Esophagus muscularis mucosa (tissue), 4 donors: ENCODE results near the gene SCN8A.

Experiments
- CTCF ChIP-seq, 3 experiments: fragments of 200-600 bp in 2 of 3; fragments of 450-650 bp in 1 of 3; sonication (generic) in 2 of 3; IDR thresholded peaks; one replicate each; pipeline ENCODE4 v1.5.1; 2017 to 2019; ENCODE audit warnings: antibody characterized with exemption in 3 of 3, mild to moderate bottlenecking in 2 of 3, moderate library complexity in 1 of 3
- EP300 ChIP-seq: sonication (generic); formaldehyde crosslinking; IDR thresholded peaks from one replicate; pipeline ENCODE4 v1.6.1; 2017; ENCODE audit warnings: antibody characterized with exemption
- POLR2A ChIP-seq: fragments of 450-650 bp; IDR thresholded peaks from one replicate; pipeline ENCODE4 v1.6.1; 2017; ENCODE audit warnings: antibody characterized with exemption, moderate library complexity, mild to moderate bottlenecking, low read depth
- POLR2AphosphoS5 ChIP-seq, 2 donors: sonication (generic); formaldehyde crosslinking; IDR thresholded peaks; one replicate each; pipeline ENCODE4 v1.6.1; 2017; ENCODE audit warnings: antibody characterized with exemption in 2 of 2

GRCh38 chr12:51700887-51701286 is 109.9 kb downstream of the SCN8A start:
- TF ChIP-seq CTCF (IDR thresholded peaks at IDR 0.05) (no peak), POLR2AphosphoS5 (IDR thresholded peaks at IDR 0.05) (no peak), POLR2A (no peak), EP300 (no peak)
